Activated CD8-positive, alpha-beta memory T cell treated with anti-CD3 and anti-CD28 coated beads for 24 hours (primary cell): ENCODE data around the gene FOXD1.
"Not testable (repeated sequence)": the region's sequence is repeated elsewhere in the genome, so short reads cannot be mapped to it uniquely, and the experiment has no call there.

Experiments used
- DNase-seq: peaks from one replicate; pipeline ENCODE4 v3.0.0-alpha.2; 2020

Gene FOXD1

DNA sequence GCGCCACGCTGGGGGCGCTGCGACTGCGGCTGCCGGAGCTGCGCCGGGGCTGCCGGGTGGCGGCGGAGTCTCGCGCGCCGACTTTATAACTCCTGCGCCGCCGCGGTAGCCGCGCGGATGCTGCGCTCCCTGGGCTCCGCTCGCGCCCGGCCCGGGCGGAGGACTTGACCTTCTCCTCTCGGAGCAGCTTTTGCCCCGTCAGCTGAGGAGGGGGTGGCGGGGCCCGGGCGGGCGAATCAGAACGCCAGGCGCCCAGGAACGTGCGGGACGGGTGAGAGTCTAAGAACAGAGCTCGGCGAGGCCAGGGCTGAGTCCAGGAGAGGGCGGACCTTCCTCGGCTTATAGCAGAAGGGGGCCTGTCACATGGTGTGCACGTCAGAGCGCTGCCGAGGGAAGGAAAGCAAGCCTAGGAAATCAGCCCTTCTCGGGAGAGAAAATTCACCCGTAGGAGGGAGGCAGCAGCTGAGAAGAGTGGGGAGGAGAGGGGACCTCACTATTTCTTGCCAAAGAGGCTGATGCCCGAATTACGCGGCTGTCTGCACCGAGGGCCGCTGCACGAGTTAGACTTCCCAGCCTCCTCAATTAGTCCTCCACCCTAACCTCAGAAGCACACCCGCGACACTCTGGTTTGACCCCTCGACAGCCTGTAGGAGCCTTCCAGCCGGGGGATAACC, at the start of gene FOXD1:
TSS of gene FOXD1 (minus strand) at position 315 of the 674 bp plus-strand sequence. CDS start 415 bp downstream, outside the sequence.
- peak; percentile 80 for DNase-seq

DNA sequence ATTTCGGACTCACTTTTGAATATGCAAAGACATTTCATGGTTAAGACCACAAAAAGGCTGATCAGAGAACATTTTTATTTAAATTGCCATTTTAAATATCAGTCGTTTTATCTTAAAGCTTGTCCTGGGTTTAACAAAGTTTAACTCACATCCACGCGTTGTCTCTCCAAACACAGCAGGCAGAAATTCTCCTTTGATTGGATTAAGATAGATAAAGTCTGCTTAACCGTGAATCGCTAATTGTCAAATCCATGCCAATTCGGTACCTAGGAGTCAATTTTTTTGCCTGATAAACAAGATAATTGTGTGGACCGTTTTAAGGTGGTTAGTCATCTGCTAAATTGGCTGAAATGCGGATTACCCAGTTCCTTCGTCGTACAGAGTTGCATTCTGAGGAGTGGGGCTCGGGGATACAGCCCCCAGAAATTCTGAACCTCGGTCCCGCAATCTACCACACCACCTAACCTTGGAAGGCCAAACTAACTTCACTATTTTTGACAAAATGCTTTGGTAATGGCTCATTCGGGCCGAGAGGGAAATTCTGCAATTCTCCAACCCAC, 49.0 kb upstream of the FOXD1 start:
- DNase-seq = no peak

- no peak for DNase-seq
Observed at GRCh38 chr5:73496984-73497457, 48.4 kb upstream of the FOXD1 start.

DNA sequence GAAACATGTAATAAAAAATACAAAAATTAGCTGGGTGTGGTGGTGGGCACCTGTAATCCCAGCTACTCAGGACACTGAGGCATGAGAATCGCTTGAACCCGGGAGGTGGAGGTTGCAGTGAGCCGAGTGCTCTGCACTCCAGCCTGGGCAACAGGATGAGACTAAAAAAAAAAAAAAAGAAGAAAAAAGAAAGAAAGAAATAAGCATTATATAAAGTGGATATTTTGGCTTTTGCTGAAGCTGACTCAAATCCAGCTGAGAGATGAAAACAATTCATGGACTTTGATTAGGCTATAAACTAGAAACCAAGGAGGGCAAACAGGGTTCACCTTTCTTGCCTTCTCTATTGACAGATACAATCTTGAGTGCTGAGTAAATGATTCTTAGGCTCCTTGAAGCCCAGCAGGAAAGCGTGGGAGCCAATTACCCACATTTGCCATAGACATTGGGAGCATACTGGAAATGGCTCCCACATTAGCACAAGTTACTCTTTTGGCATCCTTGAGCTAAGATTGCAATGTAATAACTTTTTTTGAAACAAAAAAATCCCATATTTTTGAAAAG, 47.3 kb upstream of the FOXD1 start:
- DNase-seq = no peak

- DNase-seq = no peak
Observed at GRCh38 chr5:73494721-73495120, 46.1 kb upstream of the FOXD1 start.

DNA sequence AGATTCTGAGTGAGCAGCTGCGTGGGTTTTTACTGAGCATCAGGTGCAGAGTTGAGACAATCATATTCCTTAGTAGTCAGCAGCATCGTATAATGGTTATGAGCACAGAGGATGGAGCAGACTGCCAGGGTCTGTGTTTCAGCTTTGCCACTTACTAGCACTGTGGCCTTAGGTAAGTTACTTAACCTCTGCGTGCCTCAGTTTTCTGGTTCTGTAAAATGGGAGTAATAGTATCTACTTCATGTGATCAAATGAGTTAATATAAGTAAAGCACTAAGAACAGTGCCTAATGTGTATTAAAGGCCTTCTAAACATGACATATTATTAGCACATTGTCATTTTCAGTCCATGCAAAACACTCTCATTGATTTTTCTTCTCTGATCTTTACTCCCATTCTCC, 44.8 kb upstream of the FOXD1 start:
- no peak for DNase-seq

DNA sequence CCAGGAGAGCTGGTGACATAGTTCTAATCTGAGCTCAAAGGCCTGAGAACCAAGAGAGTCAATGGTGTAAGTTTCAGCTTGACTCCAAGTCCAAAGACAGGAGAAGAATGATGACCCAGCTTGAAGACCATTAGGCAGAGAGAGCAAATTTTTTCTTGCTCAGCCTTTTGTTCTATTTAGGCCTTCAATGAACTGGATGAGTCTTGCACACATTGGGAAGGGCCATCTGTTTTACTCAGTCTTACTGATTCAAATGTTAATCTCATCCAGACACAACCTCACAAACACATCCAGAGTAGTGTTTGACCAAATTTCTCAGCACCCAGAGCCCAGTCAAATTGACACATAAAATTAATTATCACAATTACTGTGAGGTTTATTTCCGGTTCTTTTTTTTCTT, 42.6 kb upstream of the FOXD1 start:
- no peak for DNase-seq

DNA sequence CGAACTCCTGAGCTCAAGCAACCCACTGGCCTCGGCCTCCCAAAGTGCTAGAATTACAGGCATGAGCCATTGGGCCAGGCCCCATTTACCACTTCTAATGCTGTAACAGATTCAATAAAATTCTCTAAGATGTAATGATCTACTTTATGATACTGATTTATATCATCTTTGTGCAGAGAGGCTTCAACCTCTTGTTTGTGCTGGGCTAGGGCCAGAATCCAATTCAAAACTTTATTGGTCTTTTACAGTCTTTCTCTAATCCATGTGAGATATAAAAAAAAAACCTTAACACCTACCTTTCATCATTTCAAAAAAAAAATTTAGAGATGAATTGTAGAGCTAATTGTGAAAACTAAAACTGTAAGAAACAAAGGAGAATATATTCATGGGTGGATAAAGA, 41.5 kb upstream of the FOXD1 start:
- no peak for DNase-seq

DNA sequence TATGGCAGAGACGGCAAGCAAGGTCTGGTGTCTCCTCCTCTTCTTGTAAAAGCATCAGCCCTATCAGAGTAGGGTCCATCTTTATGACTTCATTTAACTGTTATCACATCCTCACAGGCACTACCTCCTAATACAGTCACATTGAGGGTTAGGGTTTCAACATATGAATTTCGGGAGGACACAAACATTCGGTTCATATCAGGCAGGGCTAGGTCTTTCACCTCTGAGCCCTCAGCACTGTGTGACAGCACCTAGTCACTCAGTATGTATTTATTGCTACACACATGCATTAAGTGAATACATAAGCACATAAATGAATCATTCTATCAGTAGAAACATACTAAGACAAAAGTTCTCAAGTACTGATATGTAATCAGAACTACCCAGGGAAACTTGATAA, 40.2 kb upstream of the FOXD1 start:
- DNase-seq = no peak

DNA sequence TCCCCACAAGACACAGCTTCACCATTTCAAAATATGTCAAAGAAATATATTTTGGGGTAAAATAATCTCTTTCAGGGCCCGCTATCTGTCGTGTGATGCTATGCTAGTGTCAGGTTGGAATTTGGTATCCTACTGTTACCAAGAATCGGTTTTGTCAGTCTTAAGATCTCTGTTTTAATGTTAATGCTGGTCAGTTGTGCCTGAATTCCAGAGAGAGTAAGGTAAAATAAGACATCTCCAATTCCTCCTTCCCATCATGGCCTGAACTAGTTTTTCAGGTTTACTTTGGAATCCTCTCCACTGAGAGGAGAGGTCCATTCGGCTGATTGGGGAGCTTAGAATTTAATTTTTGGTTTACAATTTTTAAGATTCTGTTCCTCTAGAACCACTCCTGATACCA, 39.2 kb upstream of the FOXD1 start:
- no peak for DNase-seq

DNA sequence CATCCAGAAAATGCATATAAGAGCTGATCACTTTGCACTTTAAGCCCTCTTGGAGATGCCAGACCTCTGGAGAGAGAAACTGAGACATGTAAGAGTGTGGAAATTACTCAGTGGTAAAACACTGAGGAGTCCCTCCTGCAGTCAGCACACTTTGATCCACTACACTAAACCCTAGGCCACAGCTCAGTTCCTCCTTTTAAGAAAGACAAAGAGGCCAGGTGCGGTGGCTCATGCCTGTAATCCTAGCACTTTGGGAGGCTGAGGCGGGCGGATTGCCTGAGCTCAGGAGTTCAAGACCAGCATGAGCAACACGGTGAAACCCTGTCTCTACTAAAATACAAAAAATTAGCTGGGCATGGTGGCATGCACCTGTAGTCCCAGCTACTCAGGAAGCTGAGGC, 38.7 kb upstream of the FOXD1 start:
- DNase-seq = not testable (repeated sequence)

DNA sequence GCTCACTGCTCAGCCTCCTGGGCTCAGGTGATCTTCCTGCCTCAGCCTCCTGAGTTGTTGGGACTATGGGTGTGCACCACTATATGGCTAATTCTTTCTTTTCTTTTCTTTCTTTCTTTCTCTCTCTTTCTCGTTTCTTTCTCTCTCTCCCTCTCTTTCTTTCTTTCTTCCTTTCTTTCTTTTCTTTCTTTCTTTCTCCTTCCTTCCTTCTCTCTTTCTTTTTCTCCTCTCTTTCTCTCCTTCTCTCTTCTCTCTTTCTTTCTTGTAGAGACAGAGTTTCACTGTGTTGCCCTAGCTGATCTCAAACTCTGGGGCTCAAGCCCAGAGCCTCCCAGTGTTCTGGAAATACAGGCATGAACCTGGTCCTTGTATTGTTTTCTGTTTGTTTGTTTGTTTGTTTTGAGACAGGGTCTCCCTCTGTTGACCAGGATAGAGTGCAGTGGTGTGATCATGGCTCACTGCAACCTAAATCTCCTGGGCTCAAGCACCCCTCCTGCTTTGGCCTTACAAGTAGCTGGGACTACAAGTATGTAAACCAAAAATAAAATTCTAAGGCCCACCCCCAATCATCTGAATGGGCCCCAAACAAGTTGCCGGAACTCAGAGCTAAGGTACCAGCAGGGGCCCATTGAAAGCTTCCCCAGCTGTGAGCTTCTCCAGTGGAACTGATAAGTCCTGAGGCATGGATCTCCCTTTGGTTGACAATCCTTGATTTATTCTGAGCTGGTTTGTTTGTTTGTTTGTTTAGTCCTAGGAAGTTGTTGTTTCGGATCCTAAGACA, 37.7 kb upstream of the FOXD1 start:
- no peak for DNase-seq

- no peak for DNase-seq
Observed at GRCh38 chr5:73485715-73486114, 37.1 kb upstream of the FOXD1 start.

- DNase-seq = no peak
Observed at GRCh38 chr5:73484511-73484910, 35.9 kb upstream of the FOXD1 start.

DNA sequence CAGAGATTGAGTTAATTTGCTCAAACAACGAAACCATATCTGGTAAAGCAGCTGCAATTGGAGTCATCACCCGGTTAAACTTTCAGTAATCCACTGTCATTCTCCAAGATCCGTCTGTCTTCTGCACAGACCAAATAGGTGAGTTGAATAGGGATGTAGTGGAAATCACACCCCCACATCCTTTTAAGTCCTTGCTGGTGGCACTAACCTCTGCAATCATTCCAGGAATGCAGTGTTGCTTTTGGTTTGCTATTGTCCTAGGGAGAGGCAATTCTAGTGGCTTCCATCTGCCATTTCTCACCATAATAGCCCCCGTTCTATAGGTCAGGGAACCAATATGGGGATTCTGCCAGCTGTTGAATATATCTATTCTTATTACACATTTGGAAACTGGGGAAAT, 35.1 kb upstream of the FOXD1 start:
- no peak for DNase-seq

DNA sequence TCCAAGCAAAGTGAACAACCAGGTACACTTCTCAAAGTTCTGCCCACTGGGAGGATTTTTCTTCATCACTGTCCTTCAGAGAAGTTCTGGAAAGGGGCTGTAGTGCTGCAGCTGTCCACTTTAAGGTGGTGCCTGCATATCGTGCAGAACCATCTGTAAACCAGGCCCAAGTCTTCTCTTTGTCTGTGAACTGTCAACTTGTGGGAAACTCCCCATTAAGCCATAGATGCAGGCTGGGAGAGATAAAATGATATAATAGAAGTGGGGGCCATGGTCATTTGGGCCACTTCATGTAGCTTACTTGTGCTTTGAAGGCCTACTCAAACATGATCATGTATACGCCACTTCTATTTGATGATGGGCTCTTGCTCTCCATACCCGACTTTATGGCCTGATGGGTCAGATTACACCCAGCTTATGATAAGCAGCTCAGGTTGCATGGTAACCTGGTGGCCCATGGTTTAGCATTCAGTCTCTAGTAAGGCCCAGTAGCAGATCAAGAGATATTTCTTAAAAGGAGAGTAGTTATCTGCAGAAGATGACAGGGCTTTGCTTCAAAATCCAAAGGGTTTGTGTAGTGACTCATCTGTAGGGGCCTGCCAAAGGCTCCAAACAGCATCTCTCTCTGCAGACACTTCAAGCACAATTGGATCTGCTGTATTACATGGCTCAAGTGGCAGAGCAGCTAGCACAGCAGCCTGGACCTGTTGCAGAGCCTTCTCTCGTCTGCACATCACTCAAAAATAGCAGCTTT, 34.0 kb upstream of the FOXD1 start:
- no peak for DNase-seq

DNA sequence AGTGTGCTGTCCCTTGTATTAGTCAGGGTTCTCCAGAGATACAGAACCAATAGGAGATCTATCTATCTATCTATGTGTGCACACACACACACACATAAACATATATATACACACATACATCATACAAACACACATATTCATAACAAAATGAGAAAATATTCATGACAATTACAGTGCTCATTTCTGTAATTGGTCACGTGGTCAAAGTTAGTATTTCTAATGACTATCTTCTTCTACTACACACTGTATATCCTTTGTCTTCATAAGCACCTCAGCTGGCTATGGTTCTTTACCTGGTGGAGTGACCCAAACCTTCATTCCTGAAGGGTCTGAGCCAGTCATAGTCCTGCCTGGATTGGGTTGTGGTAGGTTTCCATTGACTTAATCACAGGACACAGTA, 31.9 kb upstream of the FOXD1 start:
- DNase-seq = no peak

- DNase-seq = no peak
Observed at GRCh38 chr5:73472116-73472515, 23.5 kb upstream of the FOXD1 start.

DNA sequence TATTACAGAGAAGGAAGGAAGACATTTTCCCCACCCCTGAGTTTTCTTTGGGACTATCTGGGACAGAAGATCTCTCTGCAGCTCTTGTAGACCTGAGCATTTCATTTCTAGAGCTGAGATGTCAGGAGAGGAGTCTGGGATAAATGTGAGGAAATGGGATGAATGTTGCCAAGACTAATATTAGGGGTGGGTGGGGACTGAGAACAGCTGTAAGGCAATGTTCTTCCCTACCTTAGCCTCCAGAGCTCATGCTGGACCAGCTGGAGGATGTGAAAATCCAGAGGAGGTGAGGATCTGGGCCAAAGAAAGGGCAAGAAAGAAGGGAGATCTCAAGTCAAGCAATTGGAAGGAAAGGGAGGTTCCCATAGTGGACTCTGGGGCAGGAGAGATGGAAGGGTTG, 23.1 kb upstream of the FOXD1 start:
- no peak for DNase-seq

- no peak for DNase-seq
Observed at GRCh38 chr5:73469878-73470277, 21.3 kb upstream of the FOXD1 start.

DNA sequence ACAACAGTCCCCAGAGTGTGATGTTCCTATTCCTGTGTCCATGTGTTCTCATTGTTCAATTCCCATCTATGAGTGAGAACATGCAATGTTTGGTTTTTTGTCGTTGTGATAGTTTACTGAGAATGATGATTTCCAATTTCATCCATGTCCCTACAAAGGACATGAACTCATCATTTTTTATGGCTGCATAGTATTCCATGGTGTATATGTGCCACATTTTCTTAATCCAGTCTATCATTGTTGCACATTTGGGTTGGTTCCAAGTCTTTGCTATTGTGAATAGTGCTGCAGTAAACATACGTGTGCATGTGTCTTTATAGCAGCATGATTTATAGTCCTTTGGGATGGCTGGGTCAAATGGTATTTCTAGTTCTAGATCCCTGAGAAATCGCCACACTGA, 20.1 kb upstream of the FOXD1 start:
- DNase-seq = not testable (repeated sequence)

DNA sequence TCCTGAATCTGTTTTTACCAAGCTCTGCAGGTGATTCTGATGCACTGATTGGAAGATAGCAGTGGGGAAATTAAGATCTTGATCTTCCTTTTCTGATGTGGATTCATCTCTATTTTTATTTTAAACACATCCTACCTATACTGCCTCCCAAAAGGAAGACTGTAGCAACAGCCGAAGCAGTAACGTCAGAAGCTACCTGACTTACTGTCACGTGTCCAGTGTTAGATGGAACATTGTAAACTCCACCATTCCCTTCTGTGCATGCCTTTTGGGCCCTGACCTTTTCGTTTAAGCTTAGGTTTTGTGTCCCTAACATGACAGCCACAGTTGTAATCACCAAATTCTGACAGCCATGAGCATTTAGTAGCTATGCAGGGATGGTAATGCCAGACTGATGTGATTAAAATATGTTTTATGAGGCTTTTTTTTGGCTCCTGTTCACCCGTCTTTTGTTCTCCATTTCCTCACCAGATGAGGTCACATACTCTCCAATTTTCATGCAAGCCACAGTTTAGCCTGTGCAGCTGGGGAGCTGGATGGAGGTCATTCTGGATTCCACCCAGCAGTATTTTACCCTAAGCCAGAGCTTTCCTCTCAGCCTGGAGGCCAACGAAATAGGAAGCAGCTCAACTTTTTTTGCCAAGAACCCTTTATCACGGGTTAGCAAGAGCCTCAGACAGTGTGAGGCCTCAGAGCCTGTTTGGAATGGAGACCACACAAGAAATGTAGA, 15.6 kb upstream of the FOXD1 start:
- no peak for DNase-seq
